Activated naive CD4-positive, alpha-beta T cell treated with anti-CD3 and anti-CD28 coated beads, Interleukin-2, amount 50 U/mL, for 72 hours (primary cell): ENCODE data around the gene FBXO24. TPM values are rescaled to one million over a fixed set of nuclear protein-coding genes. Genes with fewer than 3 reads are reported as not detected.

Experiments
- ATAC-seq, 2 donors: fragments of 150-1000 bp; cut with Tn5 transposase; 2 replicates each; pipeline ENCODE4 v1.10.0; 2021; ENCODE audit warnings: mild to moderate bottlenecking in 2 of 2, moderate library complexity in 2 of 2
- DNase-seq, 2 donors: peaks; one replicate each; pipeline ENCODE4 v3.0.0; 2021 to 2022; ENCODE audit warnings: low spot score in 2 of 2
- H3K27ac Mint-ChIP-seq, 2 donors: one replicate each; pipeline ENCODE4 v1.8.0; 2022; ENCODE audit warnings: mild to moderate bottlenecking in 2 of 2, mixed read lengths in 2 of 2
- H3K36me3 Mint-ChIP-seq, 2 donors: one replicate each; pipeline ENCODE4 v1.8.0; 2022; ENCODE audit warnings: mixed read lengths in 2 of 2
- H3K9me3 Mint-ChIP-seq, 2 donors: one replicate each; pipeline ENCODE4 v1.8.0; 2022; ENCODE audit warnings: mixed read lengths in 2 of 2
- total RNA-seq, 2 donors: library from RNA; stranded (reverse); gene quantifications; one replicate each; pipeline ENCODE4 v1.2.3, GENCODE V29; 2022

The FBXO24 gene
- total RNA-seq, 2 donors from 2014 or later, result 1.9 to 4.0 TPM

DNA sequence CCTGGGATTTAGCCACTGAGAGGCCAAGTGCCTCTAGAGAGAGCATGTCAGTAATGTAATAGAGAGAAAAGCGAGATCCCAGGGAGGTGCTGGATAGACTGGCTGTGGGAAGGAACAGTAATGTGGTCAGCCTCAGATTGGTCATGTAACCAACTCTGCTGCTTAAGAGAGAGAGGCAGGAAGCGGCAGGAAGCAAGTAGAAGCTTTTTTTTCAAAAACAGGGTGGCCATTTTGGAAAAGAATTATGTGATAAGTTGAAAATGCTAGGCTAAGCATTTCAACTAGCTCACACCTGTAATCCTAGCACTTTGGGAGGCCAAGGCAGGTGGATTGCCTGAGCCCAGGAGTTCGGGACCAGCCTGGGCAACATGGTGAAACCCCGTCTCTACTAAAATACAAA, 12.3 kb downstream of the FBXO24 start:
- H3K27ac Mint-ChIP-seq, result peak overlapping the region in 1 of 2 donors; percentile 25
- ATAC-seq (no peak), DNase-seq (no peak)
- no peaks in the 10 kb centered on the region for H3K9me3 Mint-ChIP-seq
- H3K36me3 Mint-ChIP-seq, result no peaks in the 10 kb centered on the region

DNA sequence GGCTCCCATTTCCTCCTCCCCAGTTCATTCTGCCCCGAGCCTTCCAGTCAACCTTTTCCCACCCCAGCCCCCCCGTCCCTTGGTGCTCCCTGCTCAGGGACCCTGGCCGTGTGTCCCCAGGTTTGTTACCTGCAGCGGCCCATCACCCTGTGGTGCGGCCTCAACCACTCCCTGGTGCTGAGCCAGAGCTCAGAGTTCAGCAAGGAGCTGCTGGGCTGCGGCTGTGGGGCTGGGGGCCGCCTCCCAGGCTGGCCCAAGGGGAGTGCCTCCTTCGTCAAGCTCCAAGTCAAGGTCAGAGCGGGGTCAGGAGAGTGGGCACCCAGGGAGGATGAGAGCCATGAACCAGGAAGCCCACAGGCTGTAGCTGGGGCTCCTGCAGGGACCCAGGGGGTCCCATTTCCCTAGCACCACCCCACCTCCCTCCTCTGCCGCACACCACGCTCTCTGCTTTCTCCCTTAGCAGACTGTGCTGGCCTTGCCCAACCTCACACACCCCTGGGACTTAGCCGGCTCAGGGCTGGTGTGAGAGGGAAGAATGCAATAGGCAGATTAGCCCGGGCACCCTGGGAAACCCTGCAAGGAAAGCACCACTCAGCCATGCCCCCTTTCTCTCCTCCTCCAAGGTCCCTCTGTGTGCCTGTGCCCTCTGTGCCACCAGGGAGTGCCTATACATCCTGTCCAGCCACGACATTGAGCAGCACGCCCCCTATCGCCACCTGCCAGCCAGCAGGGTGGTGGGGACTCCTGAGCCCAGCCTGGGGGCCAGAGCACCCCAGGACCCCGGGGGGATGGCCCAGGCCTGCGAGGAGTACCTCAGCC, 14.0 kb downstream of the FBXO24 start:
- peak in 1 of 2 donors; percentile 47 for DNase-seq
- ATAC-seq, result no peak
- no peaks in the 10 kb centered on the region for H3K9me3 Mint-ChIP-seq
- peak overlapping the region in 1 of 2 donors; percentile 50 for H3K27ac Mint-ChIP-seq
- H3K36me3 Mint-ChIP-seq, result no peaks in the 10 kb centered on the region

DNA sequence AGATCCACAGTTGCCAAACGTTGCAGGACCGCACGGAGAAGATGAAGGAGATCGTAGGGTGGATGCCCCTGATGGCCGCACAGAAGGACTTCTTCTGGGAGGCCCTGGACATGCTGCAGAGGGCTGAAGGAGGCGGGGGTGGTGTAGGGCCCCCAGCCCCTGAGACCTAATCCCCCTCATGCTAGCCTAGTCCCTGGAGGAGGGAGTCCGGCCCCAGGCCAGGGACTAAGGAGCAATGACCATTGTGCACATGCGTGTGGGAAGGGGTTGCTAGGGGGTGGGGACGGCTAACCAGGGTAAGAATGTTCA, 14.6 kb downstream of the FBXO24 start:
- ATAC-seq, result no peak
- DNase-seq, result no peak
- no peak overlapping the region for H3K27ac Mint-ChIP-seq
- H3K36me3 Mint-ChIP-seq, result no peaks in the 10 kb centered on the region
- H3K9me3 Mint-ChIP-seq, result no peaks in the 10 kb centered on the region

DNA sequence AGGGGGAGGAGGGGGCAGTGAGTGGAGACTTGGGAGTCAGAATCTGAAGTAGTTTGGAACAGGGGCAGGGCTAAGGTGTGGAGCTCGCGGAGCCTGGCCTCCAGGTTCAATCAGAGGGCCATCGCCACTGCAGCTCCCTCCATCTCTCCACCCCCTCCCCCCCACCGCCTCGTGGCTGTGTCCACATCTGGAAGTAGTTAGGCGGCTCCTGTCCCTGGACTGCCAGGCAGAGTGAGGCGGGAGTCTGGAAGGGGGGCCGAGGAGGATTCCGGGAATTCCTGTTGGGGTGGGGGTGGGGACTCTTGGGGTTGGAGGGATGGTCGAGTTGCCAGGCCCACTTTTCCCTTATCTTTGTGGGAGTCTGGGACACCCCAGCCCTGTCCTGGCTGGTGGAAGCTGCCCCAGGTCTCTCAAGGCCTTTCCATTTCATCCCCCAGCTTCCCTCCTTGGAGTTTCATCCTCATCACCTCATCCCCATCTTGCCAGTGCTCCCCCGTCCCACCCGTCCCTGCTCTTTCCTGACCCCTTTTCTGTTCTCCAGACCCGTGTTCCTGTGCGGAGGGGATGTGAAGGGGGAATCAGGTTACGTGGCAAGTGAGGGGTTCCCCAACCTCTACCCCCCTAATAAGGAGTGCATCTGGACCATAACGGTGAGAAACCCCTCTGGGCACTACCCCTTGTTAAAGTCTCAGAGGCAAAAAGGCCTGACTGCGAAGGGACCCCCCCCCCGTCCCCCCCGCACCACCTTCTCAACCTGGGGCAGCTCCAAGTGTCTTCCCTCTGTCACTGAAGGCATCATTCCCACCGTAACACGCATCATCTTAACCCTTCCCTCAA, 17.0 kb downstream of the FBXO24 start:
- Mint-ChIP-seq H3K9me3 (no peaks in the 10 kb centered on the region), H3K27ac (no peak overlapping the region), H3K36me3 (no peaks in the 10 kb centered on the region)
- DNase-seq (no peak), ATAC-seq (no peak)

DNA sequence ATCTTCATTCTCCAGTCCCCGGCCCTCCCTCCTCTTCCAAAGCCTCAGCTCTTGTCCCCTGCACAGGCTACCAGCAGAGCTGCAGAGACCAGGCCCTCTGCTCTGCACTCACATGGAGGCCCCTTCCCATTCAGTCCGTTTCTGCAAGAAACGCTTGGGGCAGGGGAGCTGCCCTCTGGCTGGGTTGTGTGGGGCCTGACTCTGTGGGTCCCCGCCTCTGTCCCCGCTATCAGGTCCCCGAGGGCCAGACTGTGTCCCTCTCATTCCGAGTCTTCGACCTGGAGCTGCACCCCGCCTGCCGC, 17.5 kb downstream of the FBXO24 start:
- Mint-ChIP-seq H3K9me3 (no peaks in the 10 kb centered on the region), H3K36me3 (no peaks in the 10 kb centered on the region), H3K27ac (peak overlapping the region; percentile 53 to 87)
- no peak for ATAC-seq
- no peak for DNase-seq

DNA sequence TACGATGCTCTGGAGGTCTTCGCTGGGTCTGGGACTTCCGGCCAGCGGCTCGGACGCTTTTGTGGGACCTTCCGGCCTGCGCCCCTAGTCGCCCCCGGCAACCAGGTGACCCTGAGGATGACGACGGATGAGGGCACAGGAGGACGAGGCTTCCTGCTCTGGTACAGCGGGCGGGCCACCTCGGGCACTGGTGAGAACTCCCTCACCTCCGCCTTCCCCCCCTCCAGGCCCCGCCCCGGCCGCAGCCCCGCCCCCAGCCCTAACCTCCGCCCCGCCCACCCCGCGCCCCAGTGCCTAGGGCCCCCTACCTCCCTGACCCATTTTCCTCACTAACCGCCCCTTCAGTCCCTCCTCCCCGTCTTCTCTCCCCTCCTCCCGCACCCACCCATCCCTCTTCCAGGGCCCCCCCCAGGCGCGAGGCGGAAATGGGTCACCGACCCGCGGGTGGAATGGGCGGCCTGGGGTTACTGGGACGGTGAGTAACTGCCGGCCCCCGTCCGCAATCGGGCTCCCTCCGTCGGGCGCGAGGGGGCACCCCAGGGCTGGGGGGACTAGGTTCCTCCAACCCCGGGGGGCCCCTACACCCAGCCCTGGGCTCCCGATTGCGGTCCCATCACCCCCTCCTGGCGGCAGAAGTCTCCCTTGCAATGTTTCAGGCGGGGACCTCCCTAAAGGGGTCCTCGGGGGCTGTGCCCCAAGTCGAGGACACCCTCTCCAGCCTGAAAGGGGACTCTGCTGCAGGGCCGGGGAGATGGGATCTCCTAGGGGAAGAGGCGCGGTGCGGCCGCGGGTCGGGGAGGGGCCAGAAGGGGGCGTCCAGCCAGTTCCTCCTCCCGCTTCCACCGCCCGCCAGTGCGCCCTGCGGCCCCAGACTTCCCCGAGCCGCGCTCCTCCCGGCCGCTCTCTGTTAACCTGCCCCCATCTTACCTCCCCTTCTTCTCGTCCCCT, 18.2 kb downstream of the FBXO24 start:
- peak overlapping the region; percentile 73 to 87 for H3K27ac Mint-ChIP-seq
- ATAC-seq, result peak; percentile 75 to 78
- peak; percentile 71 to 84 for DNase-seq
- H3K9me3 Mint-ChIP-seq, result no peaks in the 10 kb centered on the region
- H3K36me3 Mint-ChIP-seq, result no peaks in the 10 kb centered on the region

DNA sequence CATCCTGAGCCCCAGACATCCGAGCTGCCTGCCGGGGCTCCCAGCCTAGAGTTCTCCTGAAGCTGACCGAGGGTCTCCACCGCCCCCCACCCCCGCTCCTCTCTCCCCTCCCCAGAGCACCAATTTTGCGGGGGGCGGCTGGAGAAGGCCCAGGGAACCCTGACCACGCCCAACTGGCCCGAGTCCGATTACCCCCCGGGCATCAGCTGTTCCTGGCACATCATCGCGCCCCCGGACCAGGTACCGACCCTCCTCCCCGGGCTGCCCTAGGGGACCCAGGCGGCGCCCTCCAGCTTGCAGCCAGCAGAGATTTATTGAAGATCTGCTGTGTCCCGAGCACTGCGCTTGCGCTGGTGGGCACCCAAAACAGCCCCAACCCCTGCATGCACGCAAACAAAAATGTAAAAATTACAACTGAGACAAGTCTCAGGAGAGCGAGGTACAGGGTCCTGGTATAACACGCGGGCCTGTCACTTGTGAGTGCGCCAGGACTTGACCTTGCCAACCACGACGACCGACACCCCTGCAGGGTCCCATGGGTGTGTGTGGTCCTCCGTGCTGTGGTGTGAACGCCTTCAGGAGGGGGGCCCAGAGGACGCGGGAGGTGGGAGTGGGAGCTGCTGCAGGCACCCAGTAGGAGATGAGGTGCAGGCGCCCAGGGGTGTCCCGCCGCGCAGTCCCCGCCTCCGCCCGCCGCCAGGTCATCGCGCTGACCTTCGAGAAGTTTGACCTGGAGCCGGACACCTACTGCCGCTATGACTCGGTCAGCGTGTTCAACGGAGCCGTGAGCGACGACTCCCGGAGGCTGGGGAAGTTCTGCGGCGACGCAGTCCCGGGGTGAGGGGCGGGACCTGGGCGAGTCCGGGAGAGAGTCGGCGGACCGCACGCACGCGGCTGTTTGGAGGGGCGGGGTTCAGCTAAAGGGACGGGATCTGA, 19.1 kb downstream of the FBXO24 start:
- Mint-ChIP-seq H3K36me3 (no peaks in the 10 kb centered on the region), H3K9me3 (no peaks in the 10 kb centered on the region), H3K27ac (peak overlapping the region in 1 of 2 donors; percentile 73)
- peak; percentile 28 to 44 for ATAC-seq
- DNase-seq, result peak in 1 of 2 donors; percentile 53

DNA sequence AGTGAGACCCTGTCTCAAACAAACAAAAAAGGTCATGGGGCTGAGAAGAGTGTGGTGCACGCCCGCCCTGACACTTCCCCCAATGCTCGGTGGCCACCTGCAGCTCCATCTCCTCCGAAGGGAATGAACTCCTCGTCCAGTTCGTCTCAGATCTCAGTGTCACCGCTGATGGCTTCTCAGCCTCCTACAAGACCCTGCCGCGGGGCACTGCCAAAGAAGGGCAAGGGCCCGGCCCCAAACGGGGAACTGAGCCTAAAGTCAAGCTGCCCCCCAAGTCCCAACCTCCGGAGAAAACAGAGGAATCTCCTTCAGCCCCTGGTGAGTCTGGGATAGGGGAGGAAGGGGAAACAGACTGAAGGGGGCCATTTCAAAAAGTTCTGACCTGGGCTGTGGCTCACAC, 20.2 kb downstream of the FBXO24 start:
- no peak for ATAC-seq

DNA sequence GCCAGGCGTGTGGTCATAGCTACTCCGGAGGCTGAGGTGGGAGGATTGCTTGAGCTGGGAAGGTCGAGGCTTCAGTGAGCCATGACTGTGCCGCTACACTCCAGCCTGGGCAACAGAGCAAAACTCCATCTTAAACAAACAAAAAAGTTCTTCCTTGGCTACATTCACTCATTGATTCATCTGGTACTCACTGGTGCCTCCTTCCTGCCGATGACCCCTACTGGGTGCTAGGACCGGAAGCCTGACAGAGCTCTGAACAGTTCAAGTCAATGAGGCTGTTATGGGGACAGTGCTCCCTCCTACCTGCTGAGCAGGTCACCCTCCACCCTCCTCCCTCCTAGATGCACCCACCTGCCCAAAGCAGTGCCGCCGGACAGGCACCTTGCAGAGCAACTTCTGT, 21.0 kb downstream of the FBXO24 start:
- Mint-ChIP-seq H3K9me3 (no peaks in the 10 kb centered on the region), H3K27ac (no peak overlapping the region), H3K36me3 (no peaks in the 10 kb centered on the region)
- ATAC-seq (no peak), DNase-seq (no peak)

More for the DNA sequence above, 20.2 kb downstream of the FBXO24 start:
- H3K27ac Mint-ChIP-seq, result no peak overlapping the region
- H3K9me3 Mint-ChIP-seq, result no peaks in the 10 kb centered on the region
- no peak for DNase-seq
- no peaks in the 10 kb centered on the region for H3K36me3 Mint-ChIP-seq

DNA sequence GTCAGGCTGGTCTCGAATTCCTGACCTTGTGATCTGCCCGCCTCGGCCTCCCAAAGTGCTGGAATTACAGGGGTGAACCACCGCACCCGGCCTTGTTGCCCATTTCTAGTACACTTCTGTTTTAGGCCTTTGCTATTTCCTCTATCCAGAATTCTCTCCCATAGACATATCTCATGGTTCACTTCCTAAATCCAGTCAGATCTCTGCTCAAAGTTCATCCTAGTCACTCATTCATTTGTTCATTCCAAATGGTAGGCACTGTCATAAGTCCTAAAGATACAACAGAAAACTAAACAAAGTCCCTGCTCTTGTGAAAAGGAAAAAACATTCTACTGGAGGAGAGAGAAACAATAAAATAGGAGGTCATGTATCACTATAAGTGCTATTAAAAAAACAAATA, 23.8 kb downstream of the FBXO24 start:
- ATAC-seq (no peak), DNase-seq (no peak)
- H3K27ac Mint-ChIP-seq, result peak overlapping the region in 1 of 2 donors; percentile 16
- H3K9me3 Mint-ChIP-seq, result no peaks in the 10 kb centered on the region
- no peaks in the 10 kb centered on the region for H3K36me3 Mint-ChIP-seq

DNA sequence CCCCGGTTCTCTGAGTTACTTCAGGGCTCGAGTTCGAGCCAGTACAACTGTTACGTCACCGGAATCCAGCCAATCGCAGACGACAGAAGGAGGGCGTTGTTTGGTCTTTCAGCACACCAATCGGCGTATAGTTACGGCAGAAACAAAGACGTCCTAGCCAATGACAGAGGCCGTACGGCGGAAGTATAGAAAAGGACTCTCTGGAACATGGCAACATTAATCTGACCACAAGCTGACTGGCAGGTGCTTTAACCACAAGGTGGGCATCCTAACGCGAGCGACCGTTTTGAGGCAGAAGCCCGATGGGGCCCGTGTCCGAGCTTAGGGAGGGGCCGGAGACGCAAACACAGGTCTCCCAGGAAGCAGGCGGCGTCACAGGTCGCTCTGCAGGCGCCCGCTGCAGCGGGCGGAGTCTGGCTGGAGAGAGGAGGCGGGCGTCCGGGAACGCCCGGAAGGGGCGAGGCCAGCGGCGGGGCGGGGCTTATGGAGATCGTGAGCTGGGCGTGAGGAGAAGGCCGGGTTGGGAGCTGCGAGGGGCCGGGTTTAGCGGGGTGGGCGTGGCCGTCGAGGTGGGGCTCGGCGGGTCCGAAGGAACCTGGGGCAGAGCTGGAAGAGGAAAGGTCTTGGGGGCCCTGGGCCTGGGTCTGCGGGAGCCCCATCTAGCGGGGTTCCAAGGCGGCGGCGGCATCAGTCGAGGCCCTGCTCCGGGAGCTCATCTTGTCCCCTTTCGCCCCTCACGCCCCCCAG, 26.0 kb downstream of the FBXO24 start, which contains the start of gene MOSPD3:
Gene MOSPD3 (plus strand): TSS at position 558 of the 747 bp plus-strand sequence. CDS start 252 bp downstream, outside the sequence.
- peak; percentile 98 to 99 for DNase-seq
- ATAC-seq, result peak; percentile 93 to 94
- H3K27ac Mint-ChIP-seq, result peak within 1 kb of the TSS; percentile 92 to 99
- H3K36me3 Mint-ChIP-seq, result no peaks in the 10 kb centered on the region
- no peaks in the 10 kb centered on the region for H3K9me3 Mint-ChIP-seq

DNA sequence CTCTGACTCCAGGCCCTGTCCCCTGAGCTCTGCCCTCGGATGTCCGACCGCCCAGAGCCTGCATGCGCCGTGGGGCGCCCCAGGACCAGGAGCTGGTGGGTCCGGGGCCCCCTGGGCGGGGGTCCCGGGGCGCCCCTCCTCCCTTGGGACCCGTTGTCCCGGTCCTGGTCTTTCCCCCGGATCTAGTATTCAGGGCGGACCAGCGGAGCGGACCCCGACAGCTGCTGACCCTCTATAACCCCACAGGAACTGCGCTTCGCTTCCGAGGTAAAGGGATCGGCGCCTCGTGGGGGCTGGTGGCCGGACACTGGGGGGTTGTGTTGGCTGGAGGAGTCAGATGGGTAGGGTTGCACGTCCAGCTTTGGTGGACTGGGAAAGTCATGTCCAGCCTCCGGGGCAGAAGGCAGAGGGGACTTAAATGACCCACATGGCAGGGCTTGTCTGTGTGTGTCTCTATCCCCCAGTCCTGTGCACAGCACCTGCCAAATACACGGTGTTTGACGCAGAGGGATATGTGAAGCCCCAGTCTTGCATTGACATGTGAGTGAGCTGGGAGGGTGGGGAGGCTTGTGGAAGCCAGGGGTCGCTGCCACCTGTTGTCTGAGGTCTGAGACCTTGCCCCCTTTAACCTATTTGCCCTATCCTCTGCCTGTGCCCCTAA, 26.7 kb downstream of the FBXO24 start:
- H3K36me3 Mint-ChIP-seq, result no peaks in the 10 kb centered on the region
- peak overlapping the region in 1 of 2 donors; percentile 92 for H3K27ac Mint-ChIP-seq
- DNase-seq (no peak), ATAC-seq (peak; percentile 1 to 2)
- H3K9me3 Mint-ChIP-seq, result no peaks in the 10 kb centered on the region

DNA sequence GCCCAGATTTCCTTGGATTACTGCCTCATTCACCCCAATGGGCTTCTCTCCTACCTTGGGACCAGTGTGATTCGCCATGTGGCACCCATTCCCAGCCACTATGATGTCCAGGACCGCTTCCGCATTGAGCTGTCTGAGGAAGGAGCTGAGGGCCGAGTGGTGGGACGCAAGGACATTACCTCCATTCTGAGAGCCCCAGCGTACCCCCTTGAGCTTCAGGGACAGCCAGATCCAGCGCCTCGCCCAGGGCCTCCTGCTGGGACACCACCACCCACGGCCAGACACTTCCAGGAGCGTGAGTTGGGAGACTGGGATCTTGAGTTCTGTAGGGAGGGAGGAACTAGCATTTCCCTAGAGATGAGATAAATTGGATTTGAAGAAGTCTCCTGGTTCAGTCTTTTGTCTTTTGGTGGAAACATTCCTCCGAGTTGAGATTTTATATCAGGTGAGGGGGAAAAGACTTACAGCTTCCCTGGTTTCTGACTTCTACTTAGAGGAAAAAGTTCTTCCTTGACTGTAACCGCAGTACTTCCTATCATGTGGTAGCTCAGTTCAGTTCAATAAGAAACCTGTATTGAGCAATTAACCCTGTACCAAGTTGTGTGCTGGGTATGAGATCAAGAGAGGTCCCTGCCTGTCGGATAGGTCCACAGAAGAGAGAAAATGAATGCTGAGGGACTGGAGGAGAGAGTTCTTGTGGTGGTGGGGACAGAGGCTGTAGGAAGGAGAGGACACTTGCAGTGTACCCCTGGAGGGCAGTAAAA, 27.5 kb downstream of the FBXO24 start:
- no peaks in the 10 kb centered on the region for H3K9me3 Mint-ChIP-seq
- ATAC-seq, result no peak
- peak overlapping the region in 1 of 2 donors; percentile 10 for H3K27ac Mint-ChIP-seq

DNA sequence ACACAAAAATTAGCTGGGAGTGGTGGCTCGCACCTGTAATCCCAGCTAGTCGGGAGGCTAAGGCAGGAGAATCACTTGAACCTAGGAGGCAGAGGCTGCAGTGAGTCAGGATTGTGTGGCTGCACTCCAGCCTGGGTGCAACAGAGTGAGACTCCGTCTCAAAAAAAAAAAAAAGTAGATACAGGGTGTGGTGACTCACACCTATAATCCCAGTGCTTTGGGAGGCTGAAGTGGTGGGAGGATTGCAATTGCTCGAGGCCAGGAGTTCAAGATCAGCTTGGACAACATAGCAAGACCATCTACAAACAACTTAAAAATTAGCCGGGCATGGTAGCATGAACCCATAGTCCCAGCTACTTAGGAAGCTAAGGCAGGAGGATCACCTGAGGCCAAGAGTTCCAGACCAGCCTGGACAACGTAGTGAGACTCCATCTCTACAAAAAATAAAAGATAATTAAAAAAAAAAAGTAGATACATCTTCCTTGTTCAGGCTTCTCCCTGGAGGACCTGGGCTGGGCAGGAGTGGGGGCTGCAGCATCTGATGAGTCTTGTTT, 28.3 kb downstream of the FBXO24 start:
- ATAC-seq (no peak), DNase-seq (no peak)
- Mint-ChIP-seq H3K36me3 (no peaks in the 10 kb centered on the region), H3K9me3 (no peaks in the 10 kb centered on the region), H3K27ac (peak overlapping the region in 1 of 2 donors; percentile 10)

More for the DNA sequence above, 27.5 kb downstream of the FBXO24 start:
- no peaks in the 10 kb centered on the region for H3K36me3 Mint-ChIP-seq
- DNase-seq, result no peak
